WTC11 (cell line): Measurements from ENCODE around the gene OTOGL. TPM values are rescaled to one million over a fixed set of nuclear protein-coding genes. Genes with fewer than 3 reads are reported as not detected.

Experiments
- ATAC-seq: fragments of 200-7000 bp; cut with Tn5 transposase; 2 replicates; pipeline ENCODE4 v1.10.0; 2021; ENCODE audit warnings: mild to moderate bottlenecking, moderate library complexity
- CTCF ChIA-PET: fragments of 300-600 bp; sonication (Branson Sonifier 250); formaldehyde crosslinking; loops from one replicate; lab custom pipeline; 2021; ENCODE audit warnings: antibody characterized with exemption; lab: Charles Lee
- POLR2A ChIA-PET: fragments of 350-600 bp; sonication (Branson Sonifier 250); formaldehyde crosslinking; loops from one replicate; lab custom pipeline; 2021; ENCODE audit warnings: antibody characterized with exemption; lab: Charles Lee
- DNase-seq: peaks from one replicate; pipeline ENCODE4 v3.0.0; 2021; ENCODE audit warnings: low spot score
- H3K27ac Mint-ChIP-seq: 2 replicates; pipeline ENCODE4 v1.8.0; 2021; ENCODE audit warnings: mixed read lengths
- H3K27me3 Mint-ChIP-seq: 2 replicates; pipeline ENCODE4 v1.8.0; 2021; ENCODE audit warnings: low read depth, mild to moderate bottlenecking, moderate library complexity, mixed read lengths
- H3K36me3 Mint-ChIP-seq: 2 replicates; pipeline ENCODE4 v1.8.0; 2021; ENCODE audit warnings: mixed read lengths
- H3K4me1 Mint-ChIP-seq: 2 replicates; pipeline ENCODE4 v1.8.0; 2022; ENCODE audit warnings: mixed read lengths
- H3K4me3 Mint-ChIP-seq: 2 replicates; pipeline ENCODE4 v1.8.0; 2021; ENCODE audit warnings: mild to moderate bottlenecking, moderate library complexity, mixed read lengths
- H3K9me3 Mint-ChIP-seq: 2 replicates; pipeline ENCODE4 v1.8.0; 2021; ENCODE audit warnings: mixed read lengths
- ATF1 ChIP-seq: sonication (generic); formaldehyde crosslinking; IDR thresholded peaks from 2 replicates; pipeline ENCODE4 v1.8.1; 2023; ENCODE audit warnings: mild to moderate bottlenecking, moderate library complexity, missing genetic modification reagents
- EMX1 ChIP-seq: fragments of 250-450 bp; sonication (Bioruptor Pico); IDR thresholded peaks from 2 replicates; pipeline ENCODE4 v1.8.0; 2021; ENCODE audit warnings: mild to moderate bottlenecking
- FOXP1 ChIP-seq: sonication (generic); formaldehyde crosslinking; IDR thresholded peaks from 2 replicates; pipeline ENCODE4 v1.8.0; 2022; ENCODE audit warnings: missing genetic modification reagents, mild to moderate bottlenecking, moderate library complexity, borderline replicate concordance
- GRHL2 ChIP-seq: fragments of 250-450 bp; sonication (Bioruptor Pico); IDR thresholded peaks from 2 replicates; pipeline ENCODE4 v1.8.0; 2022; ENCODE audit warnings: mild to moderate bottlenecking, moderate library complexity; ENCODE audit not compliant: insufficient replicate concordance, severe bottlenecking
- HMGA2 ChIP-seq: fragments of 250-450 bp; sonication (Bioruptor Pico); IDR thresholded peaks from 2 replicates; pipeline ENCODE4 v1.4.0; 2021; ENCODE audit warnings: mild to moderate bottlenecking, moderate library complexity
- IRF2 ChIP-seq: sonication (generic); formaldehyde crosslinking; IDR thresholded peaks from 2 replicates; pipeline ENCODE4 v1.8.0; 2022; ENCODE audit warnings: low read depth, missing genetic modification reagents, borderline replicate concordance
- JAZF1 ChIP-seq: fragments of 250-450 bp; sonication (Bioruptor Pico); IDR thresholded peaks from 2 replicates; pipeline ENCODE4 v1.9.0; 2021; ENCODE audit warnings: moderate library complexity, mild to moderate bottlenecking, inconsistent platforms
- KAT7 ChIP-seq: sonication (generic); formaldehyde crosslinking; IDR thresholded peaks from 2 replicates; pipeline ENCODE4 v1.8.1; 2023; ENCODE audit warnings: missing genetic modification reagents, mild to moderate bottlenecking, borderline replicate concordance
- MYBL2 ChIP-seq: sonication (generic); formaldehyde crosslinking; IDR thresholded peaks from 2 replicates; pipeline ENCODE4 v1.8.1; 2023; ENCODE audit warnings: mild to moderate bottlenecking, moderate library complexity, missing genetic modification reagents
- NFATC4 ChIP-seq: fragments of 250-450 bp; sonication (Bioruptor Pico); IDR thresholded peaks from 2 replicates; pipeline ENCODE4 v1.9.0; 2021; ENCODE audit warnings: mild to moderate bottlenecking
- NR2C2 ChIP-seq: sonication (generic); formaldehyde crosslinking; IDR thresholded peaks from 2 replicates; pipeline ENCODE4 v1.8.0; 2022; ENCODE audit warnings: mild to moderate bottlenecking, missing genetic modification reagents
- NR3C1 ChIP-seq: sonication (generic); formaldehyde crosslinking; conservative IDR thresholded peaks from 2 replicates; pipeline ENCODE4 v1.8.1; 2023; ENCODE audit warnings: low read depth, mild to moderate bottlenecking, missing genetic modification reagents
- PRRX2 ChIP-seq: fragments of 250-450 bp; sonication (Bioruptor Pico); IDR thresholded peaks from 2 replicates; pipeline ENCODE4 v1.8.0; 2021; ENCODE audit warnings: mild to moderate bottlenecking
- TEAD1 ChIP-seq: sonication (generic); formaldehyde crosslinking; IDR thresholded peaks from 2 replicates; pipeline ENCODE4 v1.8.0; 2022; ENCODE audit warnings: mild to moderate bottlenecking, missing genetic modification reagents
- TEAD4 ChIP-seq: sonication (generic); formaldehyde crosslinking; IDR thresholded peaks from 2 replicates; pipeline ENCODE4 v1.8.0; 2022; ENCODE audit warnings: mild to moderate bottlenecking, missing genetic modification reagents
- ZBTB21 ChIP-seq: sonication (generic); formaldehyde crosslinking; IDR thresholded peaks from 2 replicates; pipeline ENCODE4 v1.8.1; 2023; ENCODE audit warnings: mild to moderate bottlenecking, missing genetic modification reagents, borderline replicate concordance
- ZNF232 ChIP-seq: sonication (generic); formaldehyde crosslinking; IDR thresholded peaks from 2 replicates; pipeline ENCODE4 v1.8.0; 2022; ENCODE audit warnings: mild to moderate bottlenecking, missing genetic modification reagents
- ZNF263 ChIP-seq: sonication (generic); formaldehyde crosslinking; IDR thresholded peaks from 2 replicates; pipeline ENCODE4 v1.8.1; 2022; ENCODE audit warnings: low read depth, mild to moderate bottlenecking, moderate library complexity, missing genetic modification reagents
- ZNF396 ChIP-seq: fragments of 250-450 bp; sonication (Bioruptor Pico); IDR thresholded peaks from 2 replicates; pipeline ENCODE4 v1.8.0; 2021; ENCODE audit warnings: mild to moderate bottlenecking, moderate library complexity, borderline replicate concordance
- ZNF671 ChIP-seq: fragments of 250-450 bp; sonication (Bioruptor Pico); IDR thresholded peaks from 2 replicates; pipeline ENCODE4 v1.8.0; 2021; ENCODE audit warnings: mild to moderate bottlenecking
- total RNA-seq: library from RNA; stranded (reverse); gene quantifications from 3 replicates; pipeline ENCODE4 v1.2.3, GENCODE V29; 2021
- TF ChIP-seq, protein P1 (sequence below): sonication (generic); formaldehyde crosslinking; IDR thresholded peaks from 2 replicates; pipeline ENCODE4 v1.8.0; 2022; ENCODE audit warnings: mild to moderate bottlenecking, missing genetic modification reagents
- TF ChIP-seq, protein P2 (sequence below): sonication (generic); formaldehyde crosslinking; IDR thresholded peaks from 2 replicates; pipeline ENCODE4 v1.8.1; 2022; ENCODE audit warnings: low read depth, missing genetic modification reagents, borderline replicate concordance
- TF ChIP-seq, protein P3 (sequence below): sonication (generic); formaldehyde crosslinking; conservative IDR thresholded peaks from 2 replicates; pipeline ENCODE4 v1.8.1; 2023; ENCODE audit warnings: mild to moderate bottlenecking, low read depth, missing genetic modification reagents, moderate library complexity
- TF ChIP-seq, protein P4 (sequence below): sonication (generic); formaldehyde crosslinking; IDR thresholded peaks from 2 replicates; pipeline ENCODE4 v1.8.1; 2023; ENCODE audit warnings: mild to moderate bottlenecking, missing genetic modification reagents, moderate library complexity
- TF ChIP-seq, protein P5 (sequence below): sonication (generic); formaldehyde crosslinking; IDR thresholded peaks from 2 replicates; pipeline ENCODE4 v1.8.0; 2022; ENCODE audit warnings: mild to moderate bottlenecking, missing genetic modification reagents
- TF ChIP-seq, protein P6 (sequence below): fragments of 250-450 bp; sonication (Bioruptor Pico); IDR thresholded peaks from 2 replicates; pipeline ENCODE4 v1.9.0; 2021; ENCODE audit warnings: mild to moderate bottlenecking
- TF ChIP-seq, protein P7 (sequence below): sonication (generic); formaldehyde crosslinking; IDR thresholded peaks from 2 replicates; pipeline ENCODE4 v1.8.1; 2023; ENCODE audit warnings: mild to moderate bottlenecking, missing genetic modification reagents, moderate library complexity
- TF ChIP-seq, protein P8 (sequence below): sonication (generic); formaldehyde crosslinking; IDR thresholded peaks from 2 replicates; pipeline ENCODE4 v1.8.0; 2023; ENCODE audit warnings: missing genetic modification reagents

Gene OTOGL
- total RNA-seq, 1 experiment from 2014 or later: 0.55 TPM

DNA sequence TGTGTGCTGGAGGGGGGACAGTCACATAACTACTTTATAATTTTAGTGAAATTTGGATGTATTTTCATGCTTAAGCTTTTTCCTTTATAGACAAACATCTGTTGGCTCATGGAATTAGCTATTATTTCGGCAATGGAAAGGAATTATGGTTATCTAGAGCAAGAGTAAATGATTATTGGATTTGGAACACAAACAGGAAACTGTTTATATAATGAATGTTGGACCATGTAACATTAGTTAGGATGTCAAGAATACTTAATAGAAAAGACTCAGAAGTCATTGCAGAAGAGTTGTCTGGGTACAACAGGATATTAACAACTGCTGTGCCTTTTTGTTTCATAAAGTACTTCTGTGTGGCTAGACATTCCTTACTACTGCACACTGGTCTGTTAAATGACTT is 108.7 kb downstream of the OTOGL start:
- ChIA-PET POLR2A (no interaction called here), CTCF (no interaction called here)
- TF ChIP-seq KAT7 (CRISPR knock-in tag) (no peak), ZNF396 (CRISPR knock-in tag) (no peak), TEAD1 (CRISPR knock-in tag) (no peak), ZNF263 (CRISPR knock-in tag) (no peak), ZNF671 (CRISPR knock-in tag) (no peak), ZNF232 (no peak), JAZF1 (CRISPR knock-in tag) (no peak), PRRX2 (CRISPR knock-in tag) (no peak), HMGA2 (CRISPR knock-in tag) (no peak), MYBL2 (CRISPR knock-in tag) (no peak), IRF2 (CRISPR knock-in tag) (no peak), ZBTB21 (CRISPR knock-in tag) (no peak)
- TF ChIP-seq, protein P1, sequence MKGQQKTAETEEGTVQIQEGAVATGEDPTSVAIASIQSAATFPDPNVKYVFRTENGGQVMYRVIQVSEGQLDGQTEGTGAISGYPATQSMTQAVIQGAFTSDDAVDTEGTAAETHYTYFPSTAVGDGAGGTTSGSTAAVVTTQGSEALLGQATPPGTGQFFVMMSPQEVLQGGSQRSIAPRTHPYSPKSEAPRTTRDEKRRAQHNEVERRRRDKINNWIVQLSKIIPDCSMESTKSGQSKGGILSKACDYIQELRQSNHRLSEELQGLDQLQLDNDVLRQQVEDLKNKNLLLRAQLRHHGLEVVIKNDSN (CRISPR knock-in tag): no peak
- TF ChIP-seq, protein P2, sequence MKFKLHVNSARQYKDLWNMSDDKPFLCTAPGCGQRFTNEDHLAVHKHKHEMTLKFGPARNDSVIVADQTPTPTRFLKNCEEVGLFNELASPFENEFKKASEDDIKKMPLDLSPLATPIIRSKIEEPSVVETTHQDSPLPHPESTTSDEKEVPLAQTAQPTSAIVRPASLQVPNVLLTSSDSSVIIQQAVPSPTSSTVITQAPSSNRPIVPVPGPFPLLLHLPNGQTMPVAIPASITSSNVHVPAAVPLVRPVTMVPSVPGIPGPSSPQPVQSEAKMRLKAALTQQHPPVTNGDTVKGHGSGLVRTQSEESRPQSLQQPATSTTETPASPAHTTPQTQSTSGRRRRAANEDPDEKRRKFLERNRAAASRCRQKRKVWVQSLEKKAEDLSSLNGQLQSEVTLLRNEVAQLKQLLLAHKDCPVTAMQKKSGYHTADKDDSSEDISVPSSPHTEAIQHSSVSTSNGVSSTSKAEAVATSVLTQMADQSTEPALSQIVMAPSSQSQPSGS (CRISPR knock-in tag): no peak
- TF ChIP-seq, protein P3, sequence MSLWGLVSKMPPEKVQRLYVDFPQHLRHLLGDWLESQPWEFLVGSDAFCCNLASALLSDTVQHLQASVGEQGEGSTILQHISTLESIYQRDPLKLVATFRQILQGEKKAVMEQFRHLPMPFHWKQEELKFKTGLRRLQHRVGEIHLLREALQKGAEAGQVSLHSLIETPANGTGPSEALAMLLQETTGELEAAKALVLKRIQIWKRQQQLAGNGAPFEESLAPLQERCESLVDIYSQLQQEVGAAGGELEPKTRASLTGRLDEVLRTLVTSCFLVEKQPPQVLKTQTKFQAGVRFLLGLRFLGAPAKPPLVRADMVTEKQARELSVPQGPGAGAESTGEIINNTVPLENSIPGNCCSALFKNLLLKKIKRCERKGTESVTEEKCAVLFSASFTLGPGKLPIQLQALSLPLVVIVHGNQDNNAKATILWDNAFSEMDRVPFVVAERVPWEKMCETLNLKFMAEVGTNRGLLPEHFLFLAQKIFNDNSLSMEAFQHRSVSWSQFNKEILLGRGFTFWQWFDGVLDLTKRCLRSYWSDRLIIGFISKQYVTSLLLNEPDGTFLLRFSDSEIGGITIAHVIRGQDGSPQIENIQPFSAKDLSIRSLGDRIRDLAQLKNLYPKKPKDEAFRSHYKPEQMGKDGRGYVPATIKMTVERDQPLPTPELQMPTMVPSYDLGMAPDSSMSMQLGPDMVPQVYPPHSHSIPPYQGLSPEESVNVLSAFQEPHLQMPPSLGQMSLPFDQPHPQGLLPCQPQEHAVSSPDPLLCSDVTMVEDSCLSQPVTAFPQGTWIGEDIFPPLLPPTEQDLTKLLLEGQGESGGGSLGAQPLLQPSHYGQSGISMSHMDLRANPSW (CRISPR knock-in tag): no peak
- TF ChIP-seq, protein P4, sequence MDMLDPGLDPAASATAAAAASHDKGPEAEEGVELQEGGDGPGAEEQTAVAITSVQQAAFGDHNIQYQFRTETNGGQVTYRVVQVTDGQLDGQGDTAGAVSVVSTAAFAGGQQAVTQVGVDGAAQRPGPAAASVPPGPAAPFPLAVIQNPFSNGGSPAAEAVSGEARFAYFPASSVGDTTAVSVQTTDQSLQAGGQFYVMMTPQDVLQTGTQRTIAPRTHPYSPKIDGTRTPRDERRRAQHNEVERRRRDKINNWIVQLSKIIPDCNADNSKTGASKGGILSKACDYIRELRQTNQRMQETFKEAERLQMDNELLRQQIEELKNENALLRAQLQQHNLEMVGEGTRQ (CRISPR knock-in tag): no peak
- ATAC-seq (no peak), DNase-seq (no peak)
- Mint-ChIP-seq H3K27me3 (no peaks in the 10 kb centered on the region), H3K9me3 (no peaks in the 10 kb centered on the region), H3K4me1 (peaks cover 21% of the 10 kb centered on the region), H3K27ac (no peak overlapping the region), H3K36me3 (no peaks in the 10 kb centered on the region), H3K4me3 (no peak overlapping the region)

DNA sequence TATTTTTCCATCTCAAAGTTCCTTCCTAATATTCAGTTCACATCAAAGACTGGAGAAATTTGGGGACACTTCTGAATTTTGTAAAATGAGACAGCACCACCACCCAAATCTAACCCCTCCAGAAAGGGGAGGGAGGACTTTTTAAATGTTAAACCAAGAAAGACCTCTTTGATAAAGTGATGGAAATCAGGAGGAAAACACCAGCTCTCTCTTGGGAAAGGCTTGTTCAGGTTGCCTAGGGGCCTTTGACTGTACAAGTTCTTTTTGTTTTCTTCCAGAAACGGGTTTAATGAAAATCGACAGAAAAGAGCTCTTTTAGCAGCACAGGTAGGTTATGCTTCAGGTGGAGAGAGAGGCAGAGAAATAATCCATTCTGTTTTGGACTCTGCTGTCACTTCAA is 112.3 kb downstream of the OTOGL start:
- ChIA-PET POLR2A (no interaction called here), CTCF (no interaction called here)
- no peaks in the 10 kb centered on the region for H3K27me3 Mint-ChIP-seq
- ATAC-seq: no peak
- peak overlapping the region; percentile 78; the same call in 1 of the 2 replicates for H3K27ac Mint-ChIP-seq
- H3K4me1 Mint-ChIP-seq: peaks cover 32% of the 10 kb centered on the region
- no peaks in the 10 kb centered on the region for H3K9me3 Mint-ChIP-seq
- no peak for DNase-seq
- H3K36me3 Mint-ChIP-seq: no peaks in the 10 kb centered on the region
- H3K4me3 Mint-ChIP-seq: no peak overlapping the region
- no peak for TF ChIP-seq NR3C1 (CRISPR knock-in tag)
- TF ChIP-seq FOXP1 (CRISPR knock-in tag): no peak
- TF ChIP-seq ATF1 (CRISPR knock-in tag): no peak
- TF ChIP-seq GRHL2 (CRISPR knock-in tag): no peak
- TF ChIP-seq, protein P5, sequence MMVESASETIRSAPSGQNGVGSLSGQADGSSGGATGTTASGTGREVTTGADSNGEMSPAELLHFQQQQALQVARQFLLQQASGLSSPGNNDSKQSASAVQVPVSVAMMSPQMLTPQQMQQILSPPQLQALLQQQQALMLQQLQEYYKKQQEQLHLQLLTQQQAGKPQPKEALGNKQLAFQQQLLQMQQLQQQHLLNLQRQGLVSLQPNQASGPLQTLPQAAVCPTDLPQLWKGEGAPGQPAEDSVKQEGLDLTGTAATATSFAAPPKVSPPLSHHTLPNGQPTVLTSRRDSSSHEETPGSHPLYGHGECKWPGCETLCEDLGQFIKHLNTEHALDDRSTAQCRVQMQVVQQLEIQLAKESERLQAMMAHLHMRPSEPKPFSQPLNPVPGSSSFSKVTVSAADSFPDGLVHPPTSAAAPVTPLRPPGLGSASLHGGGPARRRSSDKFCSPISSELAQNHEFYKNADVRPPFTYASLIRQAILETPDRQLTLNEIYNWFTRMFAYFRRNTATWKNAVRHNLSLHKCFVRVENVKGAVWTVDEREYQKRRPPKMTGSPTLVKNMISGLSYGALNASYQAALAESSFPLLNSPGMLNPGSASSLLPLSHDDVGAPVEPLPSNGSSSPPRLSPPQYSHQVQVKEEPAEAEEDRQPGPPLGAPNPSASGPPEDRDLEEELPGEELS (CRISPR knock-in tag): no peak
- TF ChIP-seq NR2C2 (CRISPR knock-in tag): no peak
- TF ChIP-seq, protein P6, sequence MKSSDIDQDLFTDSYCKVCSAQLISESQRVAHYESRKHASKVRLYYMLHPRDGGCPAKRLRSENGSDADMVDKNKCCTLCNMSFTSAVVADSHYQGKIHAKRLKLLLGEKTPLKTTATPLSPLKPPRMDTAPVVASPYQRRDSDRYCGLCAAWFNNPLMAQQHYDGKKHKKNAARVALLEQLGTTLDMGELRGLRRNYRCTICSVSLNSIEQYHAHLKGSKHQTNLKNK (CRISPR knock-in tag): no peak
- TF ChIP-seq, protein P7, sequence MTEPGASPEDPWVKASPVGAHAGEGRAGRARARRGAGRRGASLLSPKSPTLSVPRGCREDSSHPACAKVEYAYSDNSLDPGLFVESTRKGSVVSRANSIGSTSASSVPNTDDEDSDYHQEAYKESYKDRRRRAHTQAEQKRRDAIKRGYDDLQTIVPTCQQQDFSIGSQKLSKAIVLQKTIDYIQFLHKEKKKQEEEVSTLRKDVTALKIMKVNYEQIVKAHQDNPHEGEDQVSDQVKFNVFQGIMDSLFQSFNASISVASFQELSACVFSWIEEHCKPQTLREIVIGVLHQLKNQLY (CRISPR knock-in tag): no peak
- TF ChIP-seq NFATC4: no peak
- no peak for TF ChIP-seq TEAD4 (CRISPR knock-in tag)
- TF ChIP-seq EMX1: no peak
- TF ChIP-seq, protein P8, sequence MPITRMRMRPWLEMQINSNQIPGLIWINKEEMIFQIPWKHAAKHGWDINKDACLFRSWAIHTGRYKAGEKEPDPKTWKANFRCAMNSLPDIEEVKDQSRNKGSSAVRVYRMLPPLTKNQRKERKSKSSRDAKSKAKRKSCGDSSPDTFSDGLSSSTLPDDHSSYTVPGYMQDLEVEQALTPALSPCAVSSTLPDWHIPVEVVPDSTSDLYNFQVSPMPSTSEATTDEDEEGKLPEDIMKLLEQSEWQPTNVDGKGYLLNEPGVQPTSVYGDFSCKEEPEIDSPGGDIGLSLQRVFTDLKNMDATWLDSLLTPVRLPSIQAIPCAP (CRISPR knock-in tag): no peak
